HFFc6 (cell line): Measurements from ENCODE around the gene FOXA2. TPM values are rescaled to one million over a fixed set of nuclear protein-coding genes. Genes with fewer than 3 reads are reported as not detected.

Experiments used
- DNase-seq: peaks from one replicate; pipeline ENCODE4 v3.0.0-alpha.2; 2018
- H3K27ac Mint-ChIP-seq: 2 replicates; pipeline ENCODE4 v1.8.0; 2020; ENCODE audit warnings: mild to moderate bottlenecking, mixed read lengths
- H3K27me3 Mint-ChIP-seq: 2 replicates; pipeline ENCODE4 v1.8.0; 2021; ENCODE audit warnings: mild to moderate bottlenecking, moderate library complexity, mixed read lengths; ENCODE audit not compliant: insufficient read depth
- H3K36me3 Mint-ChIP-seq: 2 replicates; pipeline ENCODE4 v1.8.0; 2021; ENCODE audit warnings: low read depth, mixed read lengths
- H3K4me1 Mint-ChIP-seq: 2 replicates; pipeline ENCODE4 v1.8.0; 2020; ENCODE audit warnings: low read depth, mixed read lengths
- H3K4me3 Mint-ChIP-seq: 2 replicates; pipeline ENCODE4 v1.8.0; 2020; ENCODE audit warnings: mild to moderate bottlenecking, moderate library complexity, mixed read lengths
- H3K9me3 Mint-ChIP-seq: 2 replicates; pipeline ENCODE4 v1.8.0; 2020; ENCODE audit warnings: mild to moderate bottlenecking, mixed read lengths
- total RNA-seq, 6 experiments: library from RNA; stranded (reverse); fragmentation: NEBNext Ultra II Directional; extraction: Animal tissue kit (Norgen Biotek cat#: 25700); gene quantifications; 2 replicates in 1 of 6; 3 replicates in 5 of 6; pipeline ENCODE4 v1.2.3, GENCODE V29; 2021
- TF ChIP-seq, protein P1 (sequence below): fragments of 200-600 bp; sonication (generic); IDR thresholded peaks from 2 replicates; pipeline ENCODE4 v1.5.0; 2021; ENCODE audit warnings: antibody characterized with exemption, mild to moderate bottlenecking

Gene FOXA2
- total RNA-seq, 6 experiments from 2014 or later: not detected

DNA sequence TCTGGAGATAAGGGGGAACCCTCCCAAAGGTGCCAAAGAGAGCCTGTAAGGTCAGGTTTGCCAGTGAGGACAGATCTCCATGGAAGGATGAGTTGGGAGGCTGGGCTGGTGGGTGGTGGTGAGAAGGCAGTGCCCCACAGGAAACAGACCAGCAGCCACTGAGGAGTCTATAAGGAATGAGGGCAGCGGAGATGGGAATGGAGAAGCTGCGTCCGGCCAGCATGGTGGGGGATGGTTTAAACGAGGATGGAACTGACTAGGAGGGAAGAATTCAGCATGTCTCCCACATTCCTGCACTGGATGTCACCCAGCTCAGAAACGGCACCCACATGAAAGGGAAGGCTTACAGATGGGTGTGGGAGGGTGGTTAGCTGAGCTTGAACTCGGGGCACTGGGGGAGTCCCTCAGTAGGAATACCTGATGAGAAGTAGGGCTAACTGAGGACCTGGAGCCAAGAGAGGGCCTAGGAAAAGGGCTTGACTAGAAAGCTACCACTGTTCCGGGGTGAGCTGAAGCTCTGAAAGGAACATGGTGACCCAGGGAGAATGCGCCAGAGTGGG lies 53.2 kb downstream of the FOXA2 start:
- TF ChIP-seq, protein P1, sequence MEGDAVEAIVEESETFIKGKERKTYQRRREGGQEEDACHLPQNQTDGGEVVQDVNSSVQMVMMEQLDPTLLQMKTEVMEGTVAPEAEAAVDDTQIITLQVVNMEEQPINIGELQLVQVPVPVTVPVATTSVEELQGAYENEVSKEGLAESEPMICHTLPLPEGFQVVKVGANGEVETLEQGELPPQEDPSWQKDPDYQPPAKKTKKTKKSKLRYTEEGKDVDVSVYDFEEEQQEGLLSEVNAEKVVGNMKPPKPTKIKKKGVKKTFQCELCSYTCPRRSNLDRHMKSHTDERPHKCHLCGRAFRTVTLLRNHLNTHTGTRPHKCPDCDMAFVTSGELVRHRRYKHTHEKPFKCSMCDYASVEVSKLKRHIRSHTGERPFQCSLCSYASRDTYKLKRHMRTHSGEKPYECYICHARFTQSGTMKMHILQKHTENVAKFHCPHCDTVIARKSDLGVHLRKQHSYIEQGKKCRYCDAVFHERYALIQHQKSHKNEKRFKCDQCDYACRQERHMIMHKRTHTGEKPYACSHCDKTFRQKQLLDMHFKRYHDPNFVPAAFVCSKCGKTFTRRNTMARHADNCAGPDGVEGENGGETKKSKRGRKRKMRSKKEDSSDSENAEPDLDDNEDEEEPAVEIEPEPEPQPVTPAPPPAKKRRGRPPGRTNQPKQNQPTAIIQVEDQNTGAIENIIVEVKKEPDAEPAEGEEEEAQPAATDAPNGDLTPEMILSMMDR: no peak
- H3K4me1 Mint-ChIP-seq: no peaks in the 10 kb centered on the region
- H3K27ac Mint-ChIP-seq: no peak overlapping the region

More for the DNA sequence above, 53.2 kb downstream of the FOXA2 start:
- no peak for DNase-seq
- Mint-ChIP-seq H3K9me3 (peaks cover 50% of the 10 kb centered on the region), H3K36me3 (peaks cover 6% of the 10 kb centered on the region; the same call in 1 of the 2 replicates), H3K4me3 (no peak overlapping the region), H3K27me3 (peaks cover 2% of the 10 kb centered on the region; the same call in 1 of the 2 replicates)
